ENCODE results near the gene ARVCF. TPM values are rescaled to one million over a fixed set of nuclear protein-coding genes. Genes with fewer than 3 reads are reported as not detected.

Gene ARVCF
- total RNA-seq, 1 experiment from 2014 or later: 4.3 TPM

DNA sequence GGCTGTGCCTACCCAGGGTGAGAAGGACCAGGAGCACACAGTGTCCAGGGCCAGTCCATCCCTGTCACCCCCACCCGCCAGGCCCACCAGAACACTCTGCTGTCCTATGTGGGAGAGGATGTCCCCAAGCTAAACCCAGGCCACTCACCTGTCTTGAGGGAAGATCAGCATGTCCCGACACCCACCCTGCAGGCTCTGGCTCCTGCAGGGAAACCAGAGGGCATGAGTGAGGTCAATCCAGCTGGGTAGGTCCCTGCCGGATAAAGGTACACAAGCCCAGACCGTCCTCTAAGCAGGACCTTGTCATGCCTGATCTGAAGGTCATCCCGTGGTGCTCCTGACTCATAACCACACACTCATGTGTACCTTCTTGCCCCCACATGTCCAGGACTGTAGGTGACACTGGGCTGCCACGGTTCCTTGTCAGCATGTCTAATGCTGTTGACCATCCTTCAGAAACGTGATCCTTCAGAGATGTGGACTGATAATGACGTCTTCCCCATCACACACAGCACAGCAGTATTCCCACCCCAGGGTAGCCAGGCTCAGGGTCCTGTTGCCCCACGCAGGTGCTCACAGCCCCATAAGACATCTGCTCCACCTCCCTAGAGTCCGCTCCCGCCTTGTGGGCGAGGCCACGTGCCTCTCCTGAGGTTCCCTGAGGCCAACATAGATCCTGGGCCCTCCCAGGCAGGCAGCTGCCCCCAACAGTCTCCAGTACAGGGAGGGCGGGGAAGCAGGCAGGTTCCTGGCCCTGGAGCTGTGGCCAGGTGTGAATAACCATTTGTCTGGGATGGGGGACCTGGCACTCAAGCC, 6.1 kb downstream of the ARVCF start:
- no peak overlapping the region for H3K4me2 ChIP-seq (ENCODE audit: low read depth, low read length, poor library complexity, severe bottlenecking)
- no peak overlapping the region for H3K9ac ChIP-seq (ENCODE audit: low read length)
- no peaks in the 10 kb centered on the region for H3K36me3 ChIP-seq (ENCODE audit: insufficient read depth, low read length)

DNA sequence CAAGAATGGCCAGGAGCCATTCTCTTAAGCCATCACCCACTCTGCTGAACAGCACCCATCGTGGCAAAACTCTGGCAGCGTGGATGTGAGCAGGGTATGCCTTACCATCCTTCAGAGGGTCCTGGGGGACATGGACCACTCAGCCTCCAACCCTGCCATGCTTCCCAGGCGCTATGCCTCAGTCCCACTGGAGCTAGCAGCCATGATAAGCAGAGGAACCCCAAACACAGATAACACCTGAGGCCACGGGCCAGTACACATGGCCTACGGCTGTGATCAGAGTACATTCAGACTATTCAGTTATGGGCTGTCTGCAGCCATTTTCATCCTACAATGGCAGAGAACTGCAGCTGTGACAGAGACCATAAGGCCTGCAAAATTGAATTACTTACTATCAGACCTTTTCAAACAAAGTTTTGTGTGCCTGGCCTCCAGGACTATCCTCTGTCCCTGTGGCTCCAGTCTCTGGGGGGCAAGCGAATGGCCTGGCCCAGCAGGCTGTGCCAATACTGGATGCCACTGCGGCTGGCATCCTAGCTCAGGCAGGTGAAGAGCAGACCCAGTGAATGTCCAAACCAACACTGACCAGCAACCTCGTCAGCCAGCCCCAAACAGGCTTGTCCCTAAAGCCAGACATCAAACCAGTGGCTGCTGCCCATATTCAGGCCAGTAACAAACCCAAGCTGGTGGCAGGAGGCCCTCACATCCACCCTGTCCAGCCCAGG, 6.9 kb downstream of the ARVCF start:
- Histone ChIP-seq H3K4me2 (ENCODE audit: low read depth, low read length, poor library complexity, severe bottlenecking) (no peak overlapping the region), H3K9ac (ENCODE audit: low read length) (no peak overlapping the region), H3K27me3 (ENCODE audit: low read length) (no peaks in the 10 kb centered on the region), H2AFZ (ENCODE audit: low read length) (no peak overlapping the region), H3K27ac (ENCODE audit: low read length) (no peak overlapping the region), H3K79me2 (ENCODE audit: low read length) (no peaks in the 10 kb centered on the region), H3K4me1 (ENCODE audit: low read length) (peaks cover 1% of the 10 kb centered on the region; the same call in 1 of the 2 replicates), H4K20me1 (ENCODE audit: insufficient read depth, low read depth, low read length) (no peaks in the 10 kb centered on the region), H3K9me2 (replicated peaks; ENCODE audit: insufficient read depth, low read length) (no peaks in the 10 kb centered on the region), H3K36me3 (ENCODE audit: insufficient read depth, low read length) (peaks cover 6% of the 10 kb centered on the region), H3K9me3 (ENCODE audit: low read length) (peaks cover 2% of the 10 kb centered on the region; the same call in 1 of the 2 replicates), H3K4me3 (ENCODE audit: low read length) (no peak overlapping the region)
- DNase-seq: no peak

More for the DNA sequence above, 6.1 kb downstream of the ARVCF start:
- Histone ChIP-seq H3K27me3 (ENCODE audit: low read length) (no peaks in the 10 kb centered on the region), H3K4me1 (ENCODE audit: low read length) (peaks cover 9% of the 10 kb centered on the region), H3K4me3 (ENCODE audit: low read length) (no peak overlapping the region), H3K9me3 (ENCODE audit: low read length) (no peaks in the 10 kb centered on the region), H2AFZ (ENCODE audit: low read length) (no peak overlapping the region), H3K9me2 (replicated peaks; ENCODE audit: insufficient read depth, low read length) (no peaks in the 10 kb centered on the region), H4K20me1 (ENCODE audit: insufficient read depth, low read depth, low read length) (no peaks in the 10 kb centered on the region), H3K79me2 (ENCODE audit: low read length) (peaks cover 4% of the 10 kb centered on the region; the same call in 1 of the 2 replicates), H3K27ac (ENCODE audit: low read length) (no peak overlapping the region)
- DNase-seq: no peak

DNA sequence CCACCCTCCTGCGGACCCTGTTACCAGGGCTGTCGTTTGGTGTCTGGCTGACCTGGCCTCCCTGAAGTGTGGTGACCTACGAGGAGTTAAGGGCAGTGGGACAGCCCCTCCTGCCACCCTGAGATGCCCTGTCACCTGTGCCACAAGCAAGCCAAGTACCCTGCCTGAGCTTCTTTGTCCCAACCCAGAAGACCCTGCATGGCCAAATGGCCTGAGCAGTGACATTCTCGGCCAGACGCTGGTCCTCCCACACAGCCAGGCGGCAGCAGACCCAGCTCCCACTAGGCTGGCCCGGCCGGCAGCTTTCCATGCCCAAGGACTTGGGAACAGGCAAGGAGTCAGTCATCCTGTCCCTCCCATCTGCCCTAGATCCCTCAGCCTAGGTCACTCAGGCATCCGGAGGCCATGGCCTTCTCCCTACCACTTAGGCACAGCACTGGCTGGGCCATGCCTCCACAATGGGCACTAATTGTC, 7.6 kb downstream of the ARVCF start:
- Histone ChIP-seq H3K4me1 (ENCODE audit: low read length) (no peaks in the 10 kb centered on the region), H3K4me3 (ENCODE audit: low read length) (no peak overlapping the region), H3K9ac (ENCODE audit: low read length) (no peak overlapping the region), H3K36me3 (ENCODE audit: insufficient read depth, low read length) (peaks cover 11% of the 10 kb centered on the region), H3K27ac (ENCODE audit: low read length) (no peak overlapping the region), H3K79me2 (ENCODE audit: low read length) (no peaks in the 10 kb centered on the region), H3K9me2 (replicated peaks; ENCODE audit: insufficient read depth, low read length) (no peaks in the 10 kb centered on the region), H3K27me3 (ENCODE audit: low read length) (no peaks in the 10 kb centered on the region), H2AFZ (ENCODE audit: low read length) (no peak overlapping the region), H3K4me2 (ENCODE audit: low read depth, low read length, poor library complexity, severe bottlenecking) (no peak overlapping the region), H3K9me3 (ENCODE audit: low read length) (peaks cover 7% of the 10 kb centered on the region; the same call in 1 of the 2 replicates), H4K20me1 (ENCODE audit: insufficient read depth, low read depth, low read length) (no peaks in the 10 kb centered on the region)
- no peak for DNase-seq

DNA sequence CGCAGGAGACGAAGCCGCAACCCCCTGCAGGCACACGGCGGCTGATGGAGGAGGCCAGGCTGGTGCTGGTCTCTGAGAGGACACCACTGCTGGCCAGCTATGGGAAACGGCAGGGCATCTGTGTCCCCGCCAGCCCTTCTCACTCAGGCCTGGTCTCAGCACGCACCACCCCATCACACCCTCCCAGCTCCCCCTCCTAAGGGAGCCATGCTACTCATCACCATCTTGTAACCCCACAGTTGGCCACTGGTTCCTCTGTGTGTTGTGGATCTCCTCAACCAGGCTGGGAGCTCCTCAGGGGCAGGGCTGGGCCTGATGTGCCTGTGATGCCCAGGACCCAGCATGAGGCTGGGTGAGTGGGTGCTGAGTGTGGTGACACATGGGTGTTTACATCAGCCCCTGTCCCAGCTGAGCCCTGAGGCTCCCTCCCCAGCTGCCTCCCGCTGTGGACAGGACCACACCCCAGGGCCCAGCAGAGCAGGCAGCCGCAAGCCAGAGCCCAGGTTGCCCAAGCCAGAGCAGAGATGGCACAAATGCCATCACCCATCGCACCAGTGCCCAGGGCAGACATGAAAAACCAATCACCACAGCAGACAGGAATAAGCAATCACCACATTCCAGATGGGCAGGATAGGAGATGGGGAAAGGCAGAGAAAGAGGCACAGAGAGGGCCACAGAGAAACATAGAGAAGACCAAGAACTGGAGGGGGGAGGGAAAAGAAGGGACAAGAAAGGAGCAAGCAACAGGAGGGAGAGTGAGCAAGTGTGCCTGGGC, 8.2 kb downstream of the ARVCF start:
- DNase-seq: no peak
- no peak overlapping the region for H3K4me2 ChIP-seq (ENCODE audit: low read depth, low read length, poor library complexity, severe bottlenecking)
- no peaks in the 10 kb centered on the region for H3K4me1 ChIP-seq (ENCODE audit: low read length)

DNA sequence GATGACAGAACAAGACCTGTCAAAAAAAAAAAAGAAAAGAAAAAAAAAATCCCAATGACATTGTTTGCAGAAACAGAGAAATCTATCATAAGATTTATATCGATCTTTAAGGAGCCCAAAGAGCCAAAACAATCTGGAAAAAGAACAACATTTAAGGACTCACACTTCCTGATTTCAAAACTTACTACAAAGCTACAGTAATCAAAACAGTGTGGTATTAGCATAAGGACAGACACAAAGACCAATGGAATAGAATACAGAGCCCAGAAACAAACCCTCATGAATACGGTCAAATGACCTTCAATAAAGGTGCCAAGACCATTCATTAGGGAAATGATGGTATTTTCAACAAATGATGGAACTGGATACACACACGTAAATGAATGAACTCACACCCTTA, 12.2 kb downstream of the ARVCF start:
- Histone ChIP-seq H3K27ac (ENCODE audit: low read length) (no peak overlapping the region), H3K9ac (ENCODE audit: low read length) (no peak overlapping the region), H3K9me3 (ENCODE audit: low read length) (peaks cover 17% of the 10 kb centered on the region), H3K4me2 (ENCODE audit: low read depth, low read length, poor library complexity, severe bottlenecking) (no peak overlapping the region), H2AFZ (ENCODE audit: low read length) (no peak overlapping the region), H4K20me1 (ENCODE audit: insufficient read depth, low read depth, low read length) (no peaks in the 10 kb centered on the region), H3K27me3 (ENCODE audit: low read length) (no peaks in the 10 kb centered on the region), H3K9me2 (replicated peaks; ENCODE audit: insufficient read depth, low read length) (no peaks in the 10 kb centered on the region), H3K4me3 (ENCODE audit: low read length) (no peak overlapping the region), H3K79me2 (ENCODE audit: low read length) (no peaks in the 10 kb centered on the region), H3K36me3 (ENCODE audit: insufficient read depth, low read length) (peaks cover 18% of the 10 kb centered on the region), H3K4me1 (ENCODE audit: low read length) (no peaks in the 10 kb centered on the region)
- no peak for DNase-seq

More for the DNA sequence above, 8.2 kb downstream of the ARVCF start:
- Histone ChIP-seq H3K9me2 (replicated peaks; ENCODE audit: insufficient read depth, low read length) (no peaks in the 10 kb centered on the region), H3K27ac (ENCODE audit: low read length) (no peak overlapping the region), H2AFZ (ENCODE audit: low read length) (no peak overlapping the region), H4K20me1 (ENCODE audit: insufficient read depth, low read depth, low read length) (no peaks in the 10 kb centered on the region), H3K36me3 (ENCODE audit: insufficient read depth, low read length) (peaks cover 13% of the 10 kb centered on the region), H3K4me3 (ENCODE audit: low read length) (no peak overlapping the region), H3K27me3 (ENCODE audit: low read length) (no peaks in the 10 kb centered on the region), H3K9me3 (ENCODE audit: low read length) (peaks cover 14% of the 10 kb centered on the region), H3K79me2 (ENCODE audit: low read length) (no peaks in the 10 kb centered on the region), H3K9ac (ENCODE audit: low read length) (no peak overlapping the region)

DNA sequence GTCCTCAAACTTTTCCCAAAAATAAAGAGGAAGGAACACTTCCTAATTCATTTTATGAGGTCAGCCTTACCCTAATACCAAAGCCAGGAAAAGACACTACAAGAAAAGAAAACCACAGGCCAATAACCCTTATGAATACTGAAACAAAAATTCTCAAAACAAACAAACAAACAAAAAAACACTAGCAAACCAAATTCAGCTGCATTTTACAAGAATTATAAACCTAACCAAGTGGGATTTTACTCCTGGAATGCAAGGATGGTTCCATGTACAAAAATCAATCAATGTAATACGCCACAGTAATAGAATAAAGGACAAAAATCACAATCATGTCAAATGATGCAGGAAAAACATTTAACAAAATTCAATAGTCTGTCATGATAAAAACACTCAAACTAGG, 13.3 kb downstream of the ARVCF start:
- Histone ChIP-seq H3K9ac (ENCODE audit: low read length) (no peak overlapping the region), H4K20me1 (ENCODE audit: insufficient read depth, low read depth, low read length) (0 out of 2 replicates have a peak, but pooled peaks cover 2% of the 10 kb centered on the region), H3K9me3 (ENCODE audit: low read length) (peaks cover 17% of the 10 kb centered on the region), H3K9me2 (replicated peaks; ENCODE audit: insufficient read depth, low read length) (no peaks in the 10 kb centered on the region), H2AFZ (ENCODE audit: low read length) (no peak overlapping the region), H3K36me3 (ENCODE audit: insufficient read depth, low read length) (peaks cover 18% of the 10 kb centered on the region), H3K27ac (ENCODE audit: low read length) (no peak overlapping the region), H3K79me2 (ENCODE audit: low read length) (no peaks in the 10 kb centered on the region), H3K4me2 (ENCODE audit: low read depth, low read length, poor library complexity, severe bottlenecking) (no peak overlapping the region), H3K4me1 (ENCODE audit: low read length) (no peaks in the 10 kb centered on the region), H3K27me3 (ENCODE audit: low read length) (no peaks in the 10 kb centered on the region), H3K4me3 (ENCODE audit: low read length) (no peak overlapping the region)
- DNase-seq: no peak

DNA sequence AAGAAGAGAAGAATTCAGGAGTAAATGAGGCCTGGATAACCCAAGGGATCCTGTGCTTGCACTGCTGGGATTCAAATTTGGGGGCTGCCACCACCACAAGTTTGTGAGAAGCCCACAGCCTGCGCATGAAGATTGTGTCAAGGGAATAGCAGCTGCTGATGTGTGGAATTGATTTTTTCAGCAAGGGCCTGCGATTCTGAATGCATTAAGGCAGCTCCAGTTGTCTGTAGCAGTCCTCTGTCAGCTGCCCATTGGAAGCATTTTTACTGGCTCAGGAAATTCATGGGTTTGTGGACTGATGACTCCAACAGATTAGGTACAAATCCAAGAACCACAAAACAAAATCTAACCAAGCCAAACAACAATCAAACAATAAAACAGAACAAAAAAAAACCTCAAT, 14.0 kb downstream of the ARVCF start:
- Histone ChIP-seq H3K27me3 (ENCODE audit: low read length) (no peaks in the 10 kb centered on the region), H3K9me3 (ENCODE audit: low read length) (peaks cover 17% of the 10 kb centered on the region), H3K27ac (ENCODE audit: low read length) (no peak overlapping the region), H3K4me2 (ENCODE audit: low read depth, low read length, poor library complexity, severe bottlenecking) (no peak overlapping the region), H3K79me2 (ENCODE audit: low read length) (no peaks in the 10 kb centered on the region), H3K9me2 (replicated peaks; ENCODE audit: insufficient read depth, low read length) (no peaks in the 10 kb centered on the region), H2AFZ (ENCODE audit: low read length) (no peak overlapping the region), H4K20me1 (ENCODE audit: insufficient read depth, low read depth, low read length) (0 out of 2 replicates have a peak, but pooled peaks cover 7% of the 10 kb centered on the region), H3K9ac (ENCODE audit: low read length) (no peak overlapping the region), H3K4me3 (ENCODE audit: low read length) (no peak overlapping the region), H3K4me1 (ENCODE audit: low read length) (no peaks in the 10 kb centered on the region), H3K36me3 (ENCODE audit: insufficient read depth, low read length) (peaks cover 18% of the 10 kb centered on the region)
- no peak for DNase-seq
